PC-3 (cell line): ENCODE measurements around the gene LRP5.

Source experiments
- EZH2 ChIP-seq: fragments of 300-600 bp; sonication (generic); IDR thresholded peaks from one replicate; pipeline ENCODE4 v1.6.1; 2017; ENCODE audit warnings: antibody characterized with exemption, mild to moderate bottlenecking, low read length; ENCODE audit not compliant: unreplicated experiment
- EZH2phosphoT487 ChIP-seq: fragments of 300-600 bp; sonication (generic); IDR thresholded peaks from 2 replicates; pipeline ENCODE4 v1.6.1; 2018; ENCODE audit warnings: mild to moderate bottlenecking, antibody characterized with exemption, low read length, borderline replicate concordance
- TF ChIP-seq, protein P1 (sequence below): fragments of 300-600 bp; sonication (generic); conservative IDR thresholded peaks from 2 replicates; pipeline ENCODE4 v1.5.1; 2017; ENCODE audit warnings: antibody characterized with exemption, low read depth, mild to moderate bottlenecking, low read length

DNA sequence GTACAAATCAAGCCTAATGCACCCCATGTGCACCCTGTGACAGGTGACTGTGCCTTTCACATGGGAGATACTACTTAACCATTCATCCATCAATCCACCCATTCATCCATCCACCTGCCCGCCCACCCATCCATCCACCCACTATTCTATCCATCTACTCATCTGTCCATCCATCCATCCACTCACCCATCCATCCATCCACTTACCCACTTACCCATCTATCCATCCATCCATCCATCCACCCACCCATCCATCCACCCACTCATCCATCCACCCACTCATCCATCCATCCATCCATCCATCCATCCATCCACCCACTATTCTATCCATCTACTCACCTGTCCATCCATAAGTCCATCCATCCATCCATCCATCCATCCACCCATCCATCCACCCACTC, 48.1 kb upstream of the LRP5 start:
- TF ChIP-seq, protein P1, sequence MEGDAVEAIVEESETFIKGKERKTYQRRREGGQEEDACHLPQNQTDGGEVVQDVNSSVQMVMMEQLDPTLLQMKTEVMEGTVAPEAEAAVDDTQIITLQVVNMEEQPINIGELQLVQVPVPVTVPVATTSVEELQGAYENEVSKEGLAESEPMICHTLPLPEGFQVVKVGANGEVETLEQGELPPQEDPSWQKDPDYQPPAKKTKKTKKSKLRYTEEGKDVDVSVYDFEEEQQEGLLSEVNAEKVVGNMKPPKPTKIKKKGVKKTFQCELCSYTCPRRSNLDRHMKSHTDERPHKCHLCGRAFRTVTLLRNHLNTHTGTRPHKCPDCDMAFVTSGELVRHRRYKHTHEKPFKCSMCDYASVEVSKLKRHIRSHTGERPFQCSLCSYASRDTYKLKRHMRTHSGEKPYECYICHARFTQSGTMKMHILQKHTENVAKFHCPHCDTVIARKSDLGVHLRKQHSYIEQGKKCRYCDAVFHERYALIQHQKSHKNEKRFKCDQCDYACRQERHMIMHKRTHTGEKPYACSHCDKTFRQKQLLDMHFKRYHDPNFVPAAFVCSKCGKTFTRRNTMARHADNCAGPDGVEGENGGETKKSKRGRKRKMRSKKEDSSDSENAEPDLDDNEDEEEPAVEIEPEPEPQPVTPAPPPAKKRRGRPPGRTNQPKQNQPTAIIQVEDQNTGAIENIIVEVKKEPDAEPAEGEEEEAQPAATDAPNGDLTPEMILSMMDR = no peak
- TF ChIP-seq EZH2phosphoT487 (no peak), EZH2 (no peak)
